Uterus (tissue), 4 donors: ENCODE measurements around the gene MZT2B. TPM values are rescaled to one million over a fixed set of nuclear protein-coding genes. Genes with fewer than 3 reads are reported as not detected.
"Not testable (repeated sequence)": the region's sequence is repeated elsewhere in the genome, so short reads cannot be mapped to it uniquely, and the experiment has no call there.

Experiments used
- DNase-seq, 2 donors: peaks; one replicate each; pipeline ENCODE4 v3.0.0-alpha.2; 2019 to 2020
- H3K27ac ChIP-seq, 2 donors: fragments of 200-600 bp; sonication (generic); 1 replicate in 1 of 2; 2 replicates in 1 of 2; pipeline ENCODE4 v1.5.1; 2016 to 2018
- H3K27me3 ChIP-seq, 2 donors: fragments of 200-600 bp; sonication (generic); one replicate each; pipeline ENCODE4 v1.5.1; 2018 to 2019; ENCODE audit warnings: control low read depth in 1 of 2
- H3K36me3 ChIP-seq, 2 donors: fragments of 200-600 bp; sonication (generic); one replicate each; pipeline ENCODE4 v1.5.1; 2019; ENCODE audit warnings: control low read depth in 1 of 2
- H3K4me1 ChIP-seq, 2 donors: fragments of 200-600 bp; sonication (generic); one replicate each; pipeline ENCODE4 v1.5.1; 2018 to 2019; ENCODE audit warnings: control low read depth in 1 of 2
- H3K4me3 ChIP-seq, 2 donors: fragments of 200-600 bp; sonication (generic); 1 replicate in 1 of 2; 2 replicates in 1 of 2; pipeline ENCODE4 v1.5.1; 2018 to 2019; ENCODE audit warnings: mild to moderate bottlenecking in 1 of 2
- H3K9me3 ChIP-seq, 2 donors: fragments of 200-600 bp; sonication (generic); one replicate each; pipeline ENCODE4 v1.5.1; 2019; ENCODE audit warnings: control low read depth in 1 of 2
- POLR2A ChIP-seq, 2 donors: fragments of 450-650 bp; IDR thresholded peaks; one replicate each; pipeline ENCODE4 v1.6.1; 2016; ENCODE audit warnings: antibody characterized with exemption in 2 of 2, mild to moderate bottlenecking in 1 of 2, moderate library complexity in 1 of 2
- intact Hi-C: fragments of 100-400 bp; cut with DNase I; formaldehyde crosslinking; loops from one replicate; pipeline ENCODE4 v1.15.1; 2023; ENCODE audit warnings: low total_unique reads
- total RNA-seq, 4 donors: library from RNA; depleted of rRNA in 3 of 4; stranded (reverse); fragments of >200 nt in 3 of 4; gene quantifications; one replicate each; pipeline versions ENCODE4 v1.1.0 to v1.2.4, GENCODE V29; 2014 to 2023
- TF ChIP-seq, protein P1 (sequence below), 4 experiments: fragments of 200-600 bp in 2 of 4; fragments of 450-650 bp in 2 of 4; sonication (generic) in 2 of 4; IDR thresholded peaks; one replicate each; pipeline ENCODE4 v1.5.1; 2016 to 2019; ENCODE audit warnings: antibody characterized with exemption in 4 of 4, mild to moderate bottlenecking in 2 of 4, moderate library complexity in 1 of 4
- donor health status: DM: yes; HTN: yes; CAD: no.

The MZT2B gene
- total RNA-seq, 4 donors from 2014 or later: 67.3 to 790 (median 231) TPM

DNA sequence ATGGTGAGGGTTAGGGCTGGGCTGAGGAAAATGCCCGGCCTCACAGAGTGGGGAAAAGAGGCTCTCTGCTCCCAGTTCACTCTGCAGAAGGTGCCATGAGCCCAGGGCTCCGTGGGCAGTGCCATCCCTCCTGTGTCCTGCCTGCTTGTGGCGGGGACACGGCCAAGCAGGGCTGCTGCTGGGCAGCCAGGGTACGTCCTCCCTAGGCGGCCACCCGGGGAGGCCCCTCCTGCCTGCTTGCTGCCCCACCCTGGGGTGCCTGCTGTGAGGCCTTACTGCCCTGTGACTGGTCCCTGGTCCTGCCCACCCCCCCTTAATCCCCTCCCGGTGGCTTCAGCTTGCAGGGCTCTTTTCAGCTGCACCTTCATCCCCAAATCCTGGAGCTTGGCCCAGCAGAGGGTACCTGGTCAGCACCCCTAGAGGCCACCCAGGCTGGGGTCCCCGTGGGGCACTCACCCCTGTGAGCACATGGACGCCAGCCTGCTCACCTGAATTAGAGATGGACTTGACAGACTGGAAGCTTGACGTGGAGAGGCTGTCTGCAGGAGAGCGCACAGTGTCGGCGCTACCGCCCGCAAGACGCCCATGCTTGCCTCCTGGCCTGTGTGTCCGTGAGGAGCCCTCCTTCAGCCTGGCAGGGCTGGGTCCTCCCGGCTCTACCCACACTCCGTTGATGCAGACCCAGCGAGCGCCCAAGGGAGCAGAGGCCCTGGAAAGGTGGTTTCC lies 40.3 kb upstream of the MZT2B start:
- H3K27me3 ChIP-seq, H3K9me3 ChIP-seq, DNase-seq, H3K36me3 ChIP-seq, intact Hi-C loops, H3K27ac ChIP-seq, H3K4me1 ChIP-seq, H3K4me3 ChIP-seq: not testable (repeated sequence)

- H3K36me3 ChIP-seq, DNase-seq, H3K4me3 ChIP-seq, H3K27me3 ChIP-seq, H3K9me3 ChIP-seq, intact Hi-C loops, H3K4me1 ChIP-seq, H3K27ac ChIP-seq: not testable (repeated sequence)
Measured at GRCh38 chr2:130142396-130143265, 39.4 kb upstream of the MZT2B start.

- intact Hi-C loops, H3K4me1 ChIP-seq, H3K36me3 ChIP-seq, H3K27ac ChIP-seq, H3K27me3 ChIP-seq, H3K9me3 ChIP-seq: not testable (repeated sequence)
- peak overlapping the region in 1 of 2 donors; percentile 38 for H3K4me3 ChIP-seq
- peak in 1 of 2 donors; percentile 14 for DNase-seq
Measured at GRCh38 chr2:130143266-130144039, 38.6 kb upstream of the MZT2B start.

GRCh38 chr2:130145006-130145414 lies 37.1 kb upstream of the MZT2B start, which contains the start of gene CCDC74B:
CCDC74B (minus strand) TSS chr2:130145112; CDS start chr2:130144996, 116 bp downstream.
- H3K4me1 ChIP-seq, H3K27me3 ChIP-seq, H3K36me3 ChIP-seq, H3K9me3 ChIP-seq, intact Hi-C loops: not testable (repeated sequence)
- peak within 1 kb of the TSS; percentile 9 to 38 for H3K4me3 ChIP-seq
- DNase-seq: peak; percentile 50 to 72
- H3K27ac ChIP-seq: peak within 1 kb of the TSS in 1 of 2 donors; percentile 61

- H3K9me3 ChIP-seq, H3K27ac ChIP-seq, intact Hi-C loops, DNase-seq, H3K4me3 ChIP-seq, H3K27me3 ChIP-seq, H3K36me3 ChIP-seq, H3K4me1 ChIP-seq: not testable (repeated sequence)
Measured at GRCh38 chr2:130148515-130148914, 33.5 kb upstream of the MZT2B start.

GRCh38 chr2:130150181-130151144 lies 31.6 kb upstream of the MZT2B start:
- H3K4me1 ChIP-seq: no peaks in the 10 kb centered on the region
- H3K9me3 ChIP-seq: no peaks in the 10 kb centered on the region
- intact Hi-C loops: no loop called here
- H3K27ac ChIP-seq: no peak overlapping the region
- no peaks in the 10 kb centered on the region for H3K27me3 ChIP-seq
- H3K36me3 ChIP-seq: no peaks in the 10 kb centered on the region
- no peak for DNase-seq
- no peak overlapping the region for H3K4me3 ChIP-seq
- TF ChIP-seq, protein P1, sequence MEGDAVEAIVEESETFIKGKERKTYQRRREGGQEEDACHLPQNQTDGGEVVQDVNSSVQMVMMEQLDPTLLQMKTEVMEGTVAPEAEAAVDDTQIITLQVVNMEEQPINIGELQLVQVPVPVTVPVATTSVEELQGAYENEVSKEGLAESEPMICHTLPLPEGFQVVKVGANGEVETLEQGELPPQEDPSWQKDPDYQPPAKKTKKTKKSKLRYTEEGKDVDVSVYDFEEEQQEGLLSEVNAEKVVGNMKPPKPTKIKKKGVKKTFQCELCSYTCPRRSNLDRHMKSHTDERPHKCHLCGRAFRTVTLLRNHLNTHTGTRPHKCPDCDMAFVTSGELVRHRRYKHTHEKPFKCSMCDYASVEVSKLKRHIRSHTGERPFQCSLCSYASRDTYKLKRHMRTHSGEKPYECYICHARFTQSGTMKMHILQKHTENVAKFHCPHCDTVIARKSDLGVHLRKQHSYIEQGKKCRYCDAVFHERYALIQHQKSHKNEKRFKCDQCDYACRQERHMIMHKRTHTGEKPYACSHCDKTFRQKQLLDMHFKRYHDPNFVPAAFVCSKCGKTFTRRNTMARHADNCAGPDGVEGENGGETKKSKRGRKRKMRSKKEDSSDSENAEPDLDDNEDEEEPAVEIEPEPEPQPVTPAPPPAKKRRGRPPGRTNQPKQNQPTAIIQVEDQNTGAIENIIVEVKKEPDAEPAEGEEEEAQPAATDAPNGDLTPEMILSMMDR (IDR thresholded peaks at IDR 0.05): no peak
- TF ChIP-seq POLR2A (IDR thresholded peaks at IDR 0.05): no peak

- H3K27ac ChIP-seq, H3K36me3 ChIP-seq, H3K4me3 ChIP-seq, H3K4me1 ChIP-seq, H3K27me3 ChIP-seq, H3K9me3 ChIP-seq, DNase-seq, intact Hi-C loops: not testable (repeated sequence)
Measured at GRCh38 chr2:130151145-130151512, 30.9 kb upstream of the MZT2B start.

- intact Hi-C loops, DNase-seq, H3K9me3 ChIP-seq, H3K27ac ChIP-seq, H3K36me3 ChIP-seq, H3K4me3 ChIP-seq, H3K4me1 ChIP-seq, H3K27me3 ChIP-seq: not testable (repeated sequence)
Measured at GRCh38 chr2:130152136-130152815, 29.8 kb upstream of the MZT2B start.
